CD1c-positive myeloid dendritic cell (primary cell): ENCODE measurements around the gene IQGAP3.

Experiments used
- DNase-seq: peaks from one replicate; pipeline ENCODE4 v3.0.0-alpha.2; 2016; ENCODE audit errors: extremely low spot score

Gene IQGAP3

DNA sequence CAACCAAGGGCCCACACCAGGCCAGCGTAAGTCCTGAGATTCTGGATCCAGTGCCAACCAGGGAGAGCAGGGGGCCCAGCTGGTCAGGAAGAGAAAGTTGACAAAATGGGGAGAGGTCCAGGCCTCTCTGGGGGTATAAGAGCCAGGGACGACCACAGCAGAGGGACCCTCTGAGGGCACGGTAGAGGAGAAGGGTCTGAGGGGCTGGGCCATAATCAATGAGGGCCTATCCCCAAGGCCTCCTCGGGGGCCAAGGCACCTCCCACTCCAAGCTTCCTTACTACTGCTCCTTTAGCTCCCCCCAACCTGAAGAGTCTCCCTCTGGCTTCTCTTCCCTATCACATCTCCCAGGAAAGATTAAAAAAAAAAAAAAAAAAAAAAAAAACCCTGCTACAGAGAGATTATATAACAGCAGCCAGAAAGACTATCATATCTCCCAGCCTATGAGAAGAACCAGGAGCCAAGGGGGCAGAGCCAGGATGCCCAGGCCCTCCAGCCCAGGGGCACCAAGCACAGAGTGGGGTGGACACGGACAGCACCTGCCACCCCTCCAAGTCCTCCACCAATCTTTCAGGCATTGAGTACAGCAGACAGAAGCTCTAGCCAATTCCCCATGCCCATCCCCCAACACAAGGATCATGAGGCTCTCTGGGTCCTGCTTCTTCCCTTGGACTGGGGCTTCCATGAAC, 74.5 kb downstream of the IQGAP3 start:
- DNase-seq, result no peak

DNA sequence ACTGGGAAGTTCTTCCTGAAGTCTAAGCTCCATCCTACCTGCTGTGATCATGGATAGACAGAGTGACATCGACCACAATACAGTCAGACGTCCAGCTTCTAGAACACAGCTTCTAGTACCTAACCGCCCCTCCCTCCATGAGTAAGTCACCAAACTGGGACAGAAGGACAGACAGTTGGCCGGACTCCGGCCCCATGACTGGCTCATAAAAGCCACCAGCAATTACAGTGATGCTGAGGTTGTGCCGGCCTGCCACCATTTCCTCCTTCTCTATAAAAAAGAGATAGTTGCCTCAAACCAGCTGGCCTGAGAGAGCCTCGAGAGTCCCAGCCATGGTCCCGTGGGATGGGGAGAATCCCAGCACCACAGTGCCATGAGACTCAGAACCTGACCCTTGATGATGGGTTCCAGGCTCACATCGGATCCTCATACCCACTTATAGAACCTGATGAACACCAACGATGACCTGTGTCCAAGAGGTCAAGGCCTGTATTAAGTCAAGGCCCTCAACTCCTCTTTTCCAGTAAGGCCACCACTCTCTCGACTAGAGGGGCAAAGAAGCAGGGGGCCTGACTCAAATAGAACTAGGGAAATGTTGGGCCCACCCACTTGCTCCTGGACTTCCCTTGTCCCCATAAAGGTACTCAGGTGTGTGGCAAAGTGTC, 75.2 kb downstream of the IQGAP3 start:
- peak; percentile 33 for DNase-seq

DNA sequence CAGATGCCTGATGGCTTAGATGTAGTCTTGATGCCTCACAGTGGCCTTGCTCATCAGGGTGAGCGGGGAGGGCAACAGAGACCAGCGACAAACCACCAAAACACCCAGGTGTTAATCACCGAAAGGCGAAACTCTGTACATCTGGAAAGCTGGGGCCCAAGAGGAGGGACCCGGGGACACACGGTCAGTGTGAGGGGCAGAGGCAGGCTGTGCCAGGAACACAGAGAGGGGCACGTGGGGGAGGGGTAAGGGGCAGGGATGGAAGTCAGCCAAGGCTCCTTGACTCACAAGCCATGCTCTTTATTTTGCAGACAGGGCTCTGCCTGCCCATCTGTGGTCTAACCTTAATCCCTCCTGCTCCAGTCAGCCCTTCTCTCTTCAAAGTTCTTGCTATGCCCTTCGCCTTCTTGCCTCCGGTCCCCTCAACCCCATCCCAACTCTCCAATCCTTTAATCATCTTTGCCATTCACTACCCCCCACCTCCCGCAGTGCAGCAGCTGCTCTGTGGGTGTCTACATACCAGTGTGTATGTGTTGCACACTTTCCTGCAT, 76.1 kb downstream of the IQGAP3 start:
- DNase-seq, result no peak

DNA sequence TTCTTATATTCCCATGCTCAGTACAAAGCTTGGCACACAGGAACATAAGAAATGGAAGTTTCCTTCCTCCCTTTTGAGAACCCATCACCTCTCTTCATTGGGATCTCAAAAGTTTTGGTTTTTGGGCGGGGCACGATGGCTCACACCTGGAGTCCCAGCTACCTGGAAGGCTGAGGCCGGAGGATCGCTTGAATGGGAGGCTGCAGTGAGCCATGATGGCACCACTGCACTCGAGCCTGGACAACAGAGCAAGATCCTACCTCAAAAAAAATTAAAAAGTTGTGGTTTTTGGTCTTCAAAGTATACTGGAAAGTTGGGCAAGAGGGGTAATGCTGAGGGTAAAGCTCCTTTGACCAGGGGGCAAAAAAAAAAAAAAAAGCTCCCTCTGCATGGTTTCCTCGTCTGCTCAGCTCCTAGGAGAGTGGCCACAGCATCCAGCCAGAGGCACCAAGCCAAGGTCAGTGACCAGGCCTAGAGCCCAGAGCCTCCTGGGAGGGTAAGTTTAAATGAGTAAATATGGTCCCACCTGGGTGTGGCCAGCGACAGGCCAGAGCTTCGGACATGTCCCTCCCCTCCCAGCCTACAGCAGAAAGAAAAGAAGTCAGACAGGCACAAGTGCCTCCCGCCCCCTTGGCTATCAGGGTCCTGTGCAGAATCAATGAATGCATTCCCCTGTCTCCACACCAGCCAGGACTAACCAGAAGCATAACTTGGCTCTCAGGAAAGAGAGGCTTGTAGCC, 76.8 kb downstream of the IQGAP3 start:
- DNase-seq, result no peak

DNA sequence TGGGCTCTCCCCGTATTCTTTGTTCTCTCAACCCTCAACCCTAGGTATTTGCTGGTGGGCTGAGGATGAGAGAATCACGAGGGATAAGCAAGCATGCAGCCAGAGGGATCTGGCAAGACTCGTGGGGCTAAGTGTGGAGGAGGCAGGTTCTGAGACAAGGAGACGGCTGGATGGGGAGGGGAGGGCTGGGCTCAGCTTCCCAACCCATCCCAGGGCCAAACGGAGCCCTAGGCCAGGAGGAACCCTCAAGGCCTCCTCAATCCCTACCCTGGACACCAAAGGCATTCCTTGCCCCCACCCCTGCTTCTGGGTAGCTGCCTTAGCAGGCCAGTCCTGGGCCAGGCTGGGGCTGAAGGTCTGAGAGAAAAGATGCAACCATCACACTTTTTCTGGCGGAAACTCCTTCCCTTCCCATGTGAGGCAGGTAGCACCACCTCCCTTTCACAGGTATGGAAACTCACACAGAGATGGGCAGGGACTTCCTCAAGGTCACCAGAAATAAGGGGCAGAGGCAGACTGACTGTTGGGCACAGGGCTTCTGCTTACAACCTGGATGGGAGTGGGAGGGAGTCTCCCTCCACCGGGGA, 78.0 kb downstream of the IQGAP3 start:
- no peak for DNase-seq

DNA sequence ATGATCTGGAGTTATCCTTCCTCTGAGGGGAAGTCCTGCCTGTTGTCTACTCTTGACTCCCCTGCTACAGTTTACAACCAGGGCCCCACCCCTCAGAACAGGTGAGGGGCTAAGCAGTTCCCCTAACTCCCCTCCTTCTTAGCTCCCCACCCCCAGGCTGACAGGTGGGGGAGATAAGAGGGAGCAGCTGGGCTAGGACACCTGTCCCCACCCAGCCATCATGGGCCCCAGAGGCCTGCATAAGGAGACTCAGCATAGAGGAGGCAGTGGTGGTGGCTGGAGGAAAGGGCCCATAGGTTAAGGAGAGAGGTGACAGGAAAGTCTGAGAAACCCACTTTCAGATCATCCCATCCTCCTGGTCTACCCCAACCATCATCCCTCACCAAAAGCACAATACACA, 78.6 kb downstream of the IQGAP3 start:
- no peak for DNase-seq

DNA sequence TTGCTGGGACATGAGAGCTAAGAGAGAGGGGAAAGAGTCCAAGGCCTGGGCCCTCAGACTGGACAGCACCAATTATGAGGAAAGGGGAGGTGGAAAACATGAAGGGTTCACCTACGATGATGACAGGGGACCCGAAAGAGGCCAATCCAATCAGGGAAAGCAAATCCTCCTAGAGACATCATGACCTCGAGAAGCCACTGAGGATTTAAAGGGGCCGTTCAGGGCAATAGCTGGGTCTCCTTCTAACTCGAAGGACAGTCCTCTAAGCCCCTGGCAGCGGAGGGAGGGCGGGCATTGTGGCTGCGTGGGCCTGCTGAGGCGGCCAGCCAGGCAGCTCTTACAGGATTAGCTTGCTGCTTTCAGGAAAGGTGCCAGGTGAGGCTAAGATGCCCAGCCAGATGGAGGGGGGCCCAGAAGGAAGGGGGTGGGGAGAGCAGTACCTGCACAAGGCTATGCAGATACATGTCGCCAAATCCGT, 79.2 kb downstream of the IQGAP3 start:
- DNase-seq, result peak; percentile 35

DNA sequence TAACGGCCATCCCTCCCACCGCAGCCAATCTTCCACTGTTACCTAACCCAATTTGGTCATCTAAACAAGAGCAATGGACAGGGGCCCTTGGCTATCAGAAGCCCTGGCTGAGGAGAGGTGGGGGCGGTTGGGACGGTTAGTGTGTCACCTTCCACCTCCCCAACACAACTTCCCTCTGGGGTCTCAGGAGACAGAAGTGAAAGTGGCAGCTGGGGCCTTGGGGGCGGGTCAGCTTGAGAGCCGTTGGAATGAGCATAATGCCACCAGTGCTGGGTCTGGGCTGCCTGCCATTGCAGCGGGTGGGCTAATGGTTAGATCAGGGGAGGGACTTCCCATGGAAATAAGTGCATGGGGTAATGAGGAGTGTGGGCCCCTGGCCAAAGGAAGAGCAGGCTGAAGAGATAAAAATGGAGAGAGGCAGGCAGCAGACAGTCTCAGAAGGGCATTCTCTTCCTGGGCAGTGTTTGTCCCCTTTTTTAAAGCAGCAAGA, 79.7 kb downstream of the IQGAP3 start:
- DNase-seq, result peak; percentile 92

DNA sequence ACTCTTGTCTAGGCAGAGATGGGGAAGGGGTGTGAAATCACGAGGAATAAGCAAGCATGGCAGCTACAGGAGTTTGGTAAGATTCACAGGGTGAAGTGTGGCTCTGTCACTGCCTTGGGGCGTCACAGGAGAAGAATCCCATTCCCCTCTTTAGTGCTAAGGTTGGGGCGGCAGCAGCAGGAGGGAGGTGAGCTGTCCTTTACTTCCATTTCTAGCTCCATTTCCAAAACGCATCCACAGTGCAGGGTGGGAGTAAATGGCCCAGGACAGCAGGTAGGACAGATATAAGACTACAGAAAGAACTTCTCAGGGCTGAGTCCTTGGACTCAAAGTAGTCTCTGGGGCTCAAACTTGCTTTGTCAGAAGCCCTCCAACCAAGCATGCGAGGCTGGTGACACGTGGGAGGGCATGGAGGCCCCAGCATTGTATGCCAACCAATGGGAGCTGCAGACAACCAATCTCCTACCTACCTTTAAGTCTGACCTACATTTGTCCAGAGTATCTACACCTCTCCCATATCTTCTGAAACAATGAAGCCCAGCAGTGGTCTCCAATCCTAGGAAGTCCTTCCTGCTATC, 80.3 kb downstream of the IQGAP3 start:
- DNase-seq, result no peak

DNA sequence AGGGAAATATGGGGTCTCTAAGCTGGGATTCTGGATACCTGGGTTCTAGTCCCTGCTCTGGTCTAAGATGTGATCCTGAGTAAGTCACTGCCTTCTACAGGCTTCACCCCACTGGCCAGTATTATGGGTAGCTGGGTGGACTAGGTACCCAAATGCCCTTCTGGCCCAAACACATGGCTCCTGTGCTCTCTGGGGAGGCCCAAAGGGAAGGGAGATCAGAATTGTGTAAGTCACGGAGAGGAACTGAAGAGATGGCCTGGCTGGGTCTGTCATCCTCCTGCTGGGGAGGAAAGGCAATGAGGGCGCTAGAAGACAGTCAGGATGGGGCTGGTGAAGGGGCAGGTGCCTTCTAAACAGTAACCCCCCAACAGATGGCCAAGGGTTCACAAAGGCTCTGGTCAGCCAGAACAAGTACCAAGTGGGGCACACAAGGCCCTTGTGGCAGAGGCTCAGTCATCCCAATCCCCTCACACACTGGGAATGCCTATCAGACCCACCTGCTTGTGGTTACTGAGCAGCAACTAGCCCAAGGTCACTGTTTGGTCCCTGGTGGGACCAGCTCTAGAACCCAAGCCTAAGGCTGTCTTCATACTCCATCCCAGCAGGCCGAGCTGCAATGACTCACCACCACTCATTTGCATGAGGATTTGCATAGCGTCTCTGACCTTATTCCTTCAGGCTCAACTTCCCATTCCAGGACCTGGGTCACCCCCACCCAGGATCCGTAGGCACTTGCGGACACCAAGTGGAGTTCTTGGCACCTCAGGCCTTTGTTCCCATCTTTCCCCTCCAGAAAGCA, 81.0 kb downstream of the IQGAP3 start:
- DNase-seq, result peak; percentile 73

DNA sequence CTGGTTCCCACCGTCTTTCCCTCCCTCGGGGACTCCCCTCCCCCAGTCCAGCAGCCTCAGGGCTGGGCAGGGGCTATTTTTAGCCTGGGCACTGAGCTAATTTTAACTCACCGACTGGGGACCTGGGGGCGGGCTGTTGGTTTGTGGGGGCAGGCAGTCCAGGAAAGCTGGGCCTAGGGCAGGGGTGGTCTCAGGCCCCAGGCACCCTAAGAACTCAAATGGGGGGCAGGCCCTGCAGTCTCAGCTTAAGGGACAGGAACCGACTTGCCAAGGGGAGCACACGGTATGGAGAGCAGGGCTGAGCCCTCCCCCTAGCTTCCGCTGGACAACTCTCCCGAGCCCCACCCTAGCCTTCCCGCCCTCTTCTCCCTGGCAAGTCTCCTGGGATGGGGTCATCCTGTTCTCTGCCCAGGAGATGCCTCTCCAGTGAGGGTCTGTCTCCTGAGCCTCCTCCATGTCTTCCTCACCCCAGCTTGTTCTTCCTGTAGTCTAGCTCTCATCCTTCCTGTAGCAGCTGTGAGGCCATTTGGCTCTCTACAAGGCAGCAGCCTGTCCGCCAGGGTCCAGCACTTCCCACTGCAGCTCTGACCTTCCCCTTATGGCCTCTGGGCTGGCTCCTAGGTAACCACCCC, 81.8 kb downstream of the IQGAP3 start:
- peak; percentile 65 for DNase-seq

DNA sequence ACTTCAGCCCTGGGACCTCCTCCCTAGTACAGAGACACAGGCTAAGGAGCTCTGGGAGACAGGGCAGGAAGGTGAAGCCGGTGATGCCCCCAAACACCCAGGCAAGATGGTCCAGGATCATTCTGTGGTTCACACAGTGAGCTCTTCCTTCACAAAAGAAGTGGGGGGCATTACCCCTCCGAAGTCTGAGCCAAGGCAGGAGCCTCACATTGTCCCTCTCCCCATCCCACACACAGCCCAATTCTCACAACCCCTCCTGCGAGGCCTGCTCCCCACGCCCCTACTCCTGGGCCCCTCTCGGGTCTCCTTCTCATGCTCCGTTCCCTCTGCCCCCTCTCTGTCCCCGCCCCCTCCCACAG, 82.5 kb downstream of the IQGAP3 start:
- no peak for DNase-seq

DNA sequence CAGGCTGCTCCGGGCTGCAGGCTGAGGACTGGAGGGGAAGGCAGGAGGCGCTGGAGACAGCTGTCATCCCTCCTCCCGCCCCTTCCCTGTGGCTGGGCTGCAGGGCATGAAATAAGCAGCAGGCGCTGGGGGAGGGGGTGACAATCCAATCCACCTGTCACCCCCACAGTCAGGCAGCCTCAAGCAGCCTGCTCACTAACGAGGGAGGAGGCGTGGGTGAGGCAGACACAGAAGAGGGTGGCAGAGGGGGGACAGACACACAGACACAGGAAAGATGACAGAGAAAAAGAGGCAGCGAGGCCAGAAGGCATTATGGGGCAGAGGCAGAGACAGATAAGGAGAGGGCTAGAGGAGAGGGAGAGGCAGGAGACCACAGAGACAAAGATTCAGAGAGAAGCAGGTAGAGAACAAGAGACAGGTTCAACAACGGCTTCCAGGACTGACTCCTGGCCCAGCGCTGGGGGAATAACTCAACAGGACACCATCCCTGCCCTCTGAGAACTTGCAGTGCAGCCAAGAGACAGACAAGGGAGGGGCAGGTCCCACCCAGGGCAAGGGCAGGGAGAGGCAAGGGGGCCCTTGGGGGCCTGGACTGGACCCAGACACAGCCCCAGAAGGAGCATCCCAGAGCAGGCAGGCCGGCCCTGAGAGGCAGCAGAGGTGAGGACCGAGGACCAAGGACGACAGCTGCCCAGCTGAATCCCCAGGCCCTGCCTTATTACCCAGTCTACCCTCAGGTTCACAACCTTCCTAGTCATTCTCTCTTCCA, 83.0 kb downstream of the IQGAP3 start:
- DNase-seq, result peak; percentile 44

DNA sequence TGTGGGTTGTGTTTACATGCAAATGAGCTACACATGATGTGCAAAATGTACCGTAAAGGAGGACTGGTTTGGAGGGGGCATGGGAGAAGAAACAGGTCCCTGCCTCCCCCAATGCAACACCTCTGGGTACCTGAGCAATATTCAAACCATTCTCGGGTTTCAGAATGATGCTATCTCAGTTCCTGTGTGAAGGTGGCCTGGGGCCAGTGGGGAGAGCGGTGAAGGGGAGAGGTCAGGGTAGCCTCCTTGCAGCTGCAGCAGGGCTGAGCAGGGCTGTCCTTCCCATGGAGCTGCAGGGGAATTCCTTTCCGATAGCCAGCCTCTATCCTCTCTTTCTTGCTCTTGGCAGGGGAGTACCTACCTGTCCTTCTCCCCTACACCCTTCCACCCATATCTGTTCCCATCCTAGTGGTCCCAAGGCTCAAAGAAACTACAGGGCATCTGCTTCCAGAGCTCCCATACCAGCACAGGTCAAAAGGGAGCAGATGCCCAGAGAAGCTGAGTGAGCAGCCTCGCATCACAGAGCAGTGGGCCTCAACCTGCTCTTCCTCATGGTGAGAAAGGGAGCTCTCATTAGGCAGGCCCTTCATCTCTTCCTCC, 83.7 kb downstream of the IQGAP3 start:
- no peak for DNase-seq

DNA sequence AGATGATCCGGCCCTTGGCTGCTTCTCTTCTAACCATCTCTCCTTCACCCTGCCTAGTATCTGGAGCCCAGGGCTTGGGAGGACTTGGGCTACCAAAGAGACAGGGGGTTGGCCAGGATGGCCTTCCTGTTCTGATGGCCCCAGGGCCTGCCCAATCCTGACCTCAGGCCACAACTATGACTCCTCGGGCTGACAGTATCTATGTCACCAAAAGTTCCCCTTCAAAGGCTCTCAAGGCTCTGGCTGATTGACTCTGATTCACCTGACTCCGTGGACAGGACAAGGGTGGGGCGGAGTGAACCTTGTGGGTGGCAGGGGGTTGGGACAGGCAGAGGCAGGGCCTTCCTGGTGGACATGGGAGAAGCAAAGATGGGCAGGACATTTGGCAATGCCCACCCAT, 84.5 kb downstream of the IQGAP3 start:
- peak; percentile 64 for DNase-seq

DNA sequence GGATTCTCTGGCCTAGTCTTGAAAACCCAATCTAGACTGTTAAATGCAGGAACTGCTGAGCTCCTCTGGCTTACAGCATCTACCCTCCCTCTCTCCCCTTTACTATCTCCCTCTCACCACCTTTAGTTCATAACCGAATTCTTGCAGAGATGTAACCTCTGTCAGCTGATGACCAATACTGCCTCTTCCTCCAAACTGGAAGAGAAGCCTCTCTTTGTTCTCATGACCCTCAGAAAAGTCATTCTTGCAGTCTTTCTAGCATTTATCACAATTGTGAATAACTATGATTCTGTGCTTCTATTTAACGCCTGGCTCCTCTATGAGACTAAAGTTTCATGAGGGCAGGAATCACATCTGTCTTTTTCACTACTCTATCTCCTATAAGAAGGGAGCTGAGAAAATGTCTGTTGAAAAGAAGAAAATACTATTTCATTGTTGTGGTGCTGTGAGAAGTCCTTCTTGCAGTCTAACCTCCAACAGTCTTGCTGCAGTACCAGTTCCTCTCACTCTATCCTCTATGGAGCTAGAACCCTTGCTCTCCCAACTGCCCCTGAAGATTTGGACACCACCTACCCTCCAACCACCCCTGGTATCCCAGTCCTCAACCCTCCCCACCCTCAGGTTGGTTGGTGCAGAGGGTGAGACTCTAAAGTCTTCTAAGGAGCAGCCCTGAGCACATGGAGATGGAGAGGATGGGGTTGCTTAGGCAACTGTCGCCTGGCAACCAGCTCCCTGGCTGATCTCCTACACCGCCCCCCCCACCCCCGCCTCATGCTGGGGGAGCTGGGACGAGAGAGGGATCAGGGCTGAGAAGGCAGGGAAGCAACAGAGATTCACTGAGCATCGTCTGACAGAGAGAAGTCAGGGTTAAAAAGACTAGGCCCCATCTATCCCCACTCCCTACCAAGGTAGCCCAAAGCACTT, 85.7 kb downstream of the IQGAP3 start:
- no peak for DNase-seq

DNA sequence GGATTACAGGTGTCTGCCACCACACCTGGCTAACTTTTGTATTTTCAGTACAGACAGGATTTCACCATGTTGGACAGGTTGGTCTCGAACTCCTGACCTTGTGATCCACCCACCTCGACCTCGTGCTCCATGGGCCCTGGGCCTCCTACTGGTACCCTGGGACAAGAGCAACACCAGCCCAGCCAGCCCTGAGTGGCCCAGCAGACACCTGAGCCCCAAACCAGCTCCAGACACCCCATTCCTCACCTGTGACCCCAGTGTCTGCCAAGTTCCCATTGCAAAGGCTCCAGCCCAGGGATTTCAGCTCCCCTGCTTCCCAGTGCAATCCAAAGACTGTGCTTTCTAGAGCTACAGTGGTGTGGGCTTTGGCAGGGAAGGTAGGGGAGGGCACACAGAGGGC, 86.4 kb downstream of the IQGAP3 start:
- no peak for DNase-seq

DNA sequence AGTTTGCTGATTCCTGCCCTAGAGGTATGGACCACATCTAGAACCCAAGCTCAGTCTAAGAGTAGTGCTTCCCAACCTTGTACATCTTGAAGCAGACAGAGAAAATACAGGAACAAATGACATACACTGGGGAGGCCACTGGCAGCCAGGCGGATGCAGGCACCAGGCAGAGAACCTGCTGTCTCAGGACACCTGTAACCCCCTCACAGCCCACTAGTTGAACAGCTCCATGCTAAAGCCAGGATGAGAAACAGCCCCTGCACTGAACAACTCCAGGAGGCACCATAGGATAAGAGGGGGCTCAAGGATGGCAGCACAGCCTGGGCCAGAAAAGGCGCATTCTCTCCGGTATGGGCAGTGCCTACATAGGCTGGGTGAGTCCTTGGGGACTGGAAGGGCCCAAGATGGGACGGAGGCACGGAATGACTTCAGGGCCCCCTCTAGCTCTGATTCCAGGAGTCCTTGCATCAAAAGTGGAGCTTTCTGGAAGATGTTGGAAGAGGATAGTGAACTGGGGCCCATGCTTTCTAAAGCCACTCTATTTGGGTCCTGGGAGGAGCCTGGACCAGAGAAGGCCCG, 87.8 kb downstream of the IQGAP3 start:
- no peak for DNase-seq
